Superior temporal gyrus (tissue), 1 donor: ENCODE measurements around the gene ZNF35.
A peak's percentile ranks its signal among the peaks of the same experiment; 100 is the strongest.
"Not testable (repeated sequence)": the region's sequence is repeated elsewhere in the genome, so short reads cannot be mapped to it uniquely, and the experiment has no call there.

Experiments
- DNase-seq: peaks from one replicate; pipeline ENCODE4 v3.0.0-alpha.2; 2016; ENCODE audit errors: extremely low spot score

The ZNF35 gene

DNA sequence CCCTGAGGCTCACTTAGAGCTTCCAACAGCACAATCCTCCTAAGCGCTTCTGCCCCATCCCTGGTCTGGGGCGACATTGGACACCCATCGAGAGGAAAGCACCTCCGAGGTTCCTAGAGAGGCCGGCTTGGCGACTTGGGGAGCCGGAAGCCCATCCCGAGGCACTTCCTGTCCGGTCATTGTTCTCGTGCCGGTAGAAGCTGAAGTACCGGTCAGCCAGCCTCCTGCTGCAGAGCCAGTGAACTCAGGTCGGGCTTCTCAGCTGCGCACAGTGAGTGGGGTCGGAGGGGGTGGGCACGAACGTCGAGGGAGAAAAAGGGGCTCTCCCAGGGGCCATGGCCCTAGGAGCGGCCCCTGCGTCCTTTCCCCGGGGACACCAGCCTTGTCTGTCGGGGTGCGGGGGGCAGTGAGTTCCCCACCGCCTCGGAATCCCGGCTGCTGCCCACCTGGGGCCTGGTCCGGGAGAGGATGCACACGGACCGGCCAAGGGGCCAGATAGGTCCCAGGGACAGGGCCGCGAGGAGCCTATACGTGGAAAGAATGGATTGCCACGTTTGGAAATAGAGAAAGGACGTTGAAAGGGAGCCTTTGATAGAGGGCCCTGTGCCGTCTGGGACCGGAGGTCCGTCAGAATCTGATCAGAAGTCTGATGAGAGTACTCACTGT lies at the start of gene ZNF35:
ZNF35 (plus strand) TSS at position 169 of the 666 bp plus-strand sequence. CDS start 2,336 bp downstream, outside the sequence.
- peak; percentile 91 for DNase-seq

DNA sequence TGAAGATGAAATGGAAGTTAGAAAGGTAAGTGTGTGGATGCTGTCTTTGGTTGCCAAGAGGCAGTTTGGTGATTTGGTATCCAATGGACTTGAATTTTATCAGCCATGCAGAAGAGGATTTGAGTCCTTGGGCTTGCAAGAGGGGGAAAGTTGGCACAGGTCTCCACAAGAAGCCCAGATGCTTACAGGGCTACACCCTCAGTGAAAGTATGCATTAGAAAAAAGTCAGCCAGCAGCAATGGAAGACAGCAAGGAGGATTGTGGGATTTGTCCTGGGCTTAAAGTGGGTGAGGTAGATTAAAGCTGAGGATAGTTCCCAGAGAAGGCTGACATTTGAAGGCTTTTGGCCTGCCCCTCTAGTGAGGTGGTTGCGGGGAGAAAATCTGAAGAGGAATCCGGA lies 46.8 kb upstream of the ZNF35 start:
- DNase-seq, result no peak

DNA sequence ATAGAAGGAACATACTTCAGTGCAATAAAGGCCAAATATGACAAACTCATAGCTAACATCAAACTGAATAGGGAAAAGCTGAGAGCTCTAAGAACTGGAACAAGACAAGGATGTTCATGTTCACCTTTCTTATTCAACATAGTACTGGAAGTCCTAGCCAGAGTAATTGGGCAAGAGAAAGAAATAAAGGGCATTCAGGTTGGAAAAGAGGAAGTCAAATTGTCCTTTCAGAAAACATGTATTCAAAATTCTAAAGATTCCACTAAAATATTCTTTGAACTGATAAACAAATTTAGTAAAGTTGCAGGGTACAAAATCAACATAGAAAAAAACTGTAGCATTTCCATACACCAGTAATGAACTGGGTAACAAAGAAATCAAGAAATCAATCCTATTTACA lies 35.9 kb upstream of the ZNF35 start:
- no peak for DNase-seq

DNA sequence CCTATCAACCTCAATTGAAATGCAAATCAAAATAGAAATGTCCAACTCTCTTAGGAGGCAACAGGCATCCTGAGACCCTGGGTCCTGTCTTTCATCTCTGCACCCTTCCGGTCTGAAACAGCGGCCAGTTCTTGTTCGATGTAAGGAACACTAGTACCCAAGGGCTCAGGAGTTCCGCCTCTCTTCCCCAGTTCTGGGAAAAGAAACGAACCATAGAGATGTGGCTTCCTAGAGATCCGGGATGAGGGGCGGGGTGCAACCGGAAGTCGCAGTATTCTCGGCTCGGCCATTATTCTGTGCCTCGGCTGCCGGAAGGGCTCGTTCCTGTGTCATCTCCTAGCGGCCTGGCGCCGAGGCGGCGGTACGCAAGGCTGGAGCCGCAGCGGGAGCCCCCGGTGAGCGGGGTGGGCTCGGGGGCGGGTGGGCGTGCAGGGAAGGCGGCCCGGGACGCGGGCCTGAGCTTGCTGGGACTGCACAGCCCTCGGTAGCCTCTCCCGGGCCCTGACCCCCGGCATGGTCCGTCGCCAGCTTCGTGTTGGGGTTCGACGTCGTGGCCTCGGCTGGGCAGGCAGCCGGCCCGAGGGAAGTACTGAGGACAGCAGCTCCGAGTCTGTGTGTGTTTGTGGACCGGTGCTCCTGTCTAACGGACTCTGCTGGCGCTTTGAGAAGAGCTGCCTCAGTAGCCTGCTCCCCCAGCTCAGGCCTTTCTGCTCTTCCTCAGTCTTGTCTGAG lies 23.6 kb upstream of the ZNF35 start, which contains the start of gene ZNF197:
ZNF197 (plus strand) TSS at position 288 of the 732 bp plus-strand sequence. CDS start 4,119 bp downstream, outside the sequence.
- peak; percentile 94 for DNase-seq

DNA sequence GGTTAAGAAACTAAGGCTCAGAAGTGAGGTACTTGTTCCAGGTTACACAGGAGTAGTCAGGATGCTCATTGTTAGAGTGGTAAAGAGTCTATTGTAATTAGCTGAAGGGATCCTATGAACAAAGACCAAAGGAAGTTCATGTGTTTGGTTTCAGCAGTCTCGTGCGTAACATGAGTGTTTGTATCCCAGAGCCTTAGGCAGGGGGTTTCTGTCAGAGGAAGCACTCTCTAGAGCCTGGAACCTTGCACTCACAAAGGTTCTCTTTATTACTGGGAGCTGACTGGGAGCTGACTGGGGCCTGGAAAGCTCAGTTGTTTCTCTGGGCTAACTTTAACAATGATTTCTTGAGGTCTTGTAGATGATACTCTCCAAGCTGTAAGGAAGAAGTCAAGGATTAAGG lies 19.8 kb upstream of the ZNF35 start:
- DNase-seq, result no peak

DNA sequence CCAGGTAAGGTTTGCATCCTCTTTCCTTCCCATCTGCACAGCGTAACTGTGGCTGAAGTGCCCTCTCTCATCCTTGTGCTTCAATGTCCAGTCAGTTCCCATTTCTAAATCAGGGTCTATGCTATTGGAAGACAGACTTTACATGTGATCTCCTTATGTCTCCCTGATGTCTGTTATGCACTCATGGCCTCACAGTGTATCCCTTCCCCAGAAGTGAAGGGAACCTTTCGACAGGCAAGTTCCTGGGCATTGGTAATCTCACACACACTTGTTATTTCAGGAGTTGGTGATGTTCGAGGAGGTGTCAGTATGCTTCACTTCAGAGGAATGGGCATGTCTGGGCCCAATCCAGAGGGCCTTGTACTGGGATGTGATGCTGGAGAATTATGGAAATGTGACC lies 16.3 kb upstream of the ZNF35 start:
- no peak for DNase-seq

- DNase-seq, result no peak
Measured at GRCh38 chr3:44642337-44642736, 6.2 kb upstream of the ZNF35 start.

GRCh38 chr3:44643024-44643423 lies 5.5 kb upstream of the ZNF35 start:
- no peak for DNase-seq

- no peak for DNase-seq
Measured at GRCh38 chr3:44647771-44648170, 761 bp upstream of the ZNF35 start.

- DNase-seq, result no peak
Measured at GRCh38 chr3:44649709-44650108, 1.2 kb downstream of the ZNF35 start.

DNA sequence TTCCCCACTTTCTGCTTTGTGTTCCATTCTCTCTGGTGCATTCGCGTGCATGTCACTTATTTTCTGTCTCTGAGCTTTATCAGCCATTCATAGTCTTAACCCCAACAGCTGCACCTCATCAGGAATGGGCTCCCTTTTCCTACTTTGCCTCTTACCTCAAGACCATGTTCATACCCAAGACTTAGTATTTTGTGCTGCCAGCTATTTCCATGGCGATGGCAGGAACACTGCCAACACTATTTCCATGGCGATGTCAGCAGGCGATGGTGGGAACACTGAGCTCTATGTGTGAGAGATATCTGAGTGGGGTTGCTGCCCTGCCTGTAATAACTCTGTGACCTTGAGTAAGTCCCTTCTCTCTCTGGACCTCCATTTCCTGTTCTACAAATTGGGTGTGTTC lies 5.5 kb downstream of the ZNF35 start:
- no peak for DNase-seq

GRCh38 chr3:44659015-44659414 lies 10.5 kb downstream of the ZNF35 start:
- DNase-seq, result no peak

GRCh38 chr3:44659434-44659833 lies 10.9 kb downstream of the ZNF35 start:
- no peak for DNase-seq

DNA sequence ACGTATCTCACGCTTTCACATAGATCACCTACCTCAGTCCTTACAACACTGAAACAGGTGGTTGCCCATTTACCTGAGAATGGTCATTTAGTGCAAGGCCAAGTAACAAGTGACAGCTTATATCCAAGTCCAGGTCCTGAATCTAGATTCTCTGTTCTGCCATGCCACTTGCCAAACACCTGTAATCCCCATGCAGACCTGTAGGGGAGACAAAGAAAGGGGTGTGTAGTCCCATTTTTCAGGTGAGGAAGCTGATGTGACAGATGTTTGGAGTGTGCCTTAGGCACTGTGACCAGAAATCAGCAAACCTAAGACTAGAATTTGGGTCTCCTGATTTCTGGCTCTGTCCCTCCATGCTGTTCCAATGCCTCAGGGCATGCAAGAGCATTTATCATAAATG lies 12.7 kb downstream of the ZNF35 start:
- DNase-seq, result no peak

GRCh38 chr3:44665173-44665572 lies 16.6 kb downstream of the ZNF35 start:
- no peak for DNase-seq

DNA sequence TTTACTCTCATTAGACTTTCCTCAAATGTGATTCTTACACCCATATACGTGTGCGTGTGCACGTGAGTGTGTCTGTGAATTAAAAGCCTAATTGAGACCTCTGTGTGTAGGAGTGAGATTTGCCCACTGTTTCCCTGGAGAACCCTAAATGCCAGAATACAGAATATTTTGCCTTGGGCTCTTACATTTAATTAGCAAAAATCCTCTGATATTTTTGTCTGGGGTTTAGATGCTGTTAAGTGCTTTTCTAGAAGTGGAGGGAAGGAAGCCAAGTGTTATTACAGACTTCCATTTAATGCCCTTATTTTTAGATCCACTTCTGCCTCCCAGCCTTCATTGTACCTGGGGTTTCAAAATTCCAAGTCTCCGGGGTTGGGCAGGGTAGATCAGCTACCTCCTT lies 17.8 kb downstream of the ZNF35 start:
- no peak for DNase-seq

- DNase-seq, result no peak
Measured at GRCh38 chr3:44669760-44670159, 21.2 kb downstream of the ZNF35 start.

DNA sequence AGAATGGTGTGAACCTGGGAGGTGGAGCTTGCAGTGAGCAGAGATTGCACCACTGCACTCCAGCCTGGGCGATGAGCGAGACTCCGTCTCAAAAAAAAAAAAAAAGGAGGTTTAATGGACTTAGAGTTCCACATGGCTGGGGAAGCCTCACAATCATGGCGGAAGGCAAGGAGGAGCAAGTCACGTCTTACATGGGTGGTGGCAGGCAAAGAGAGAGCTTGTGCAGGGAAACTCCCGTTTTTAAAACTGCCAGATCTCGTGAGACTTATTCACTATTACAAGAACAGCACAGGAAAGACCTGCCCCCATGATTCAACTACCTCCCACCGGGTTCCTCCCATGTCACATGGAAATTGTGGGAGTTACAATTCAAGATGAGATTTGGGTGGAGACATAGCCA lies 24.9 kb downstream of the ZNF35 start:
- DNase-seq, result not testable (repeated sequence)

DNA sequence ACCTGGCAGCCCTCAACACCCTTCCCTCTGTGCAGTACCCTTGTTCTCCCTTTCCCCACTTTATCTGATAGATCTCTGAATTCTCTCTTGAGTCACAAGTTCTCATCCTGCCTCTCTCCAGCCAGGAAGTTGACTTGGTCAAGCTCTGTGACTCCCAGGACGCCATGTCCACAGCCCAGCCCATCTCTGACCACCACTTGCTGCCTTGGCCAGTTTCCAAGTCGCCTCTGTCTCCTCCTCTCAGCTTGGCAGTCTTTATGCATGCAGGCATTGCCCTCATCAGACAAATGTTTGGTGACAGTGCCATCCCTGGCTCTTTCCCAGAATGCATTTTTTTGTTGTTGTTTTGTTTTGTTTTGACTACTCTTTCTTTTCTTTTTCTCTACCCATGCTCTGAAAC lies 25.7 kb downstream of the ZNF35 start:
- DNase-seq, result no peak

DNA sequence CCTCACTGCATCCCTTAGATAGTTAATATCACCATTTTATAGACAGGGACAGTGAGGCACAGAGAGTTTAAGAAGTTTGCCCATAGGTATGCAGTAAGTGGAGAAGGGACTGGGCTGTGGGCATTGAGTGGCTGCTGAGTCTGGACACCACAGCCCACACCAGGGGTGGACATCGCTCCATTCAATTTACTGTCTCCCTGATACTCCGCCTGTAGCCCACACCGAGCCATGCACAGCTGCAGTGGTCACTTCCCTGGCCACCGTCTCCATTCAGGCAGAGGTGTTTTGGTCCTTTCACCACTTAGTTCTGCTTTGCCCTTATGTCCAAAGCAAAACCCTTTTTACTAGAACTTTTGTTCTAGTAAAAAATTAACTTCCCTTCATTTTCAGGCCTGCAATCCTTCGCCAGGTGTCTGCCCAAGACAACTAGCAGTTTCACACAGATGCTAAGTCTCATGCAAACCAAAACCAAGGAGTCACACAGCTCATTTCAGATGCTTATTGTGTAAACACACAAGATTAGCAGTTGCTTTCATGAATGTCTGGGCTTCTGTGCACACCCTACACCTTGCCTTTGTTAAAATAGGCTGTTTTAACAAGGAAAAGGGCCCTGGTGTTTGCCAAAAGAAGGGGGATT lies 30.1 kb downstream of the ZNF35 start:
- DNase-seq, result no peak

DNA sequence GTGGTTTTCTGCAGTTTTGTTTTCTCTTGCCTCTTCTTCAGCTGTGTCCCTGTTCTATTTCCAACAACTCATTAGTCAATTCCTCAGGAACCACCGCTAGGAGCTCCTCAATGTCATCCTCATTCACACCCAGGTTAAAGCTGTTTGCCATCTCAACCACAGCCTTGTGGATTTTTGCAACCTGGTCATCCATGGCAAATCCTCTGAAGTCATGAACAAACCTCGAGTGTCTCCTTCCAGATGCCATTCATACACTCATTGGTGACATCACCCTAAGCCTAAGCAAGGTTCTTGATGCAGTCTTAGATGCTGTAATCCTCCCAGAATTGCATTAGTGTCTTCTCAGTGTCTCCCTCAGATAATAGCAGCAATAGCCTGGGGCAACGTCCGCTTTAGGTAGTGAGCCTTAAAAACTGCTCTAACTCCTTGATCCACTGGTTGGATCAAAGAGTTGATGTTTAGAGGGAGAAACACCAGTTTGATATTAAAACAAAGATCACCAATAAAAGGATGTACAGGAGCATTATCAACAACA lies 32.5 kb downstream of the ZNF35 start:
- no peak for DNase-seq

- no peak for DNase-seq
Measured at GRCh38 chr3:44682182-44682896, 33.8 kb downstream of the ZNF35 start.
